Esophagus squamous epithelium (tissue), 4 donors: ENCODE data around the gene AP4B1.

Experiments used
- POLR2A ChIP-seq, 4 donors: fragments of 450-650 bp; IDR thresholded peaks; one replicate each; pipeline ENCODE4 v1.6.1; 2017; ENCODE audit warnings: antibody characterized with exemption in 4 of 4, mild to moderate bottlenecking in 4 of 4, moderate library complexity in 3 of 4
- TF ChIP-seq, protein P1 (sequence below), 6 experiments: fragments of 450-650 bp in 4 of 6; fragments of 200-600 bp in 2 of 6; sonication (generic) in 2 of 6; IDR thresholded peaks; one replicate each; pipeline ENCODE4 v1.5.1; 2016 to 2019; ENCODE audit warnings: antibody characterized with exemption in 6 of 6, mild to moderate bottlenecking in 4 of 6, moderate library complexity in 4 of 6

- TF ChIP-seq, protein P1, sequence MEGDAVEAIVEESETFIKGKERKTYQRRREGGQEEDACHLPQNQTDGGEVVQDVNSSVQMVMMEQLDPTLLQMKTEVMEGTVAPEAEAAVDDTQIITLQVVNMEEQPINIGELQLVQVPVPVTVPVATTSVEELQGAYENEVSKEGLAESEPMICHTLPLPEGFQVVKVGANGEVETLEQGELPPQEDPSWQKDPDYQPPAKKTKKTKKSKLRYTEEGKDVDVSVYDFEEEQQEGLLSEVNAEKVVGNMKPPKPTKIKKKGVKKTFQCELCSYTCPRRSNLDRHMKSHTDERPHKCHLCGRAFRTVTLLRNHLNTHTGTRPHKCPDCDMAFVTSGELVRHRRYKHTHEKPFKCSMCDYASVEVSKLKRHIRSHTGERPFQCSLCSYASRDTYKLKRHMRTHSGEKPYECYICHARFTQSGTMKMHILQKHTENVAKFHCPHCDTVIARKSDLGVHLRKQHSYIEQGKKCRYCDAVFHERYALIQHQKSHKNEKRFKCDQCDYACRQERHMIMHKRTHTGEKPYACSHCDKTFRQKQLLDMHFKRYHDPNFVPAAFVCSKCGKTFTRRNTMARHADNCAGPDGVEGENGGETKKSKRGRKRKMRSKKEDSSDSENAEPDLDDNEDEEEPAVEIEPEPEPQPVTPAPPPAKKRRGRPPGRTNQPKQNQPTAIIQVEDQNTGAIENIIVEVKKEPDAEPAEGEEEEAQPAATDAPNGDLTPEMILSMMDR (IDR thresholded peaks at IDR 0.05), result no peak
- TF ChIP-seq POLR2A (IDR thresholded peaks at IDR 0.05), result no peak
Observed at GRCh38 chr1:113872219-113872935, 32.2 kb downstream of the AP4B1 start.
